SK-N-SH treated with all-trans-retinoic acid at 6 μM for 48 hours (cell line): ENCODE measurements around the gene NAPG.
"Not testable (repeated sequence)": the region's sequence is repeated elsewhere in the genome, so short reads cannot be mapped to it uniquely, and the experiment has no call there.

ENCODE experiments used
- ATAC-seq: fragments of 200-7000 bp; cut with Tn5 transposase; 3 replicates; pipeline ENCODE4 v1.9.1; 2020; ENCODE audit warnings: mild to moderate bottlenecking, moderate library complexity
- ARNTL ChIP-seq: fragments of 450-650 bp; formaldehyde crosslinking; IDR thresholded peaks from 2 replicates; pipeline ENCODE4 v1.5.0; 2020; ENCODE audit warnings: low read depth, mild to moderate bottlenecking, moderate library complexity, borderline replicate concordance
- BACH2 ChIP-seq: fragments of 250-450 bp; sonication (Bioruptor Pico); IDR thresholded peaks from 2 replicates; pipeline ENCODE4 v1.9.0; 2021; ENCODE audit warnings: mild to moderate bottlenecking, borderline replicate concordance
- CREB5 ChIP-seq: fragments of 250-450 bp; sonication (Bioruptor Pico); IDR thresholded peaks from 2 replicates; pipeline ENCODE4 v1.5.1; 2020; ENCODE audit warnings: low read depth, mild to moderate bottlenecking, moderate library complexity
- CSDC2 ChIP-seq: fragments of 250-450 bp; sonication (Bioruptor Pico); IDR thresholded peaks from 2 replicates; pipeline ENCODE4 v1.5.0; 2020; ENCODE audit warnings: mild to moderate bottlenecking, moderate library complexity
- ESRRG ChIP-seq: fragments of 250-450 bp; sonication (Bioruptor Pico); IDR thresholded peaks from 2 replicates; pipeline ENCODE4 v1.6.1; 2021; ENCODE audit warnings: mild to moderate bottlenecking
- GLIS3 ChIP-seq: fragments of 250-450 bp; sonication (Bioruptor Pico); IDR thresholded peaks from 2 replicates; pipeline ENCODE4 v1.5.0; 2020; ENCODE audit warnings: mild to moderate bottlenecking, moderate library complexity
- ISL1 ChIP-seq: fragments of 250-450 bp; sonication (Bioruptor Pico); IDR thresholded peaks from 2 replicates; pipeline ENCODE4 v2.1.2; 2022; ENCODE audit warnings: mild to moderate bottlenecking, moderate library complexity
- OSR1 ChIP-seq: fragments of 250-450 bp; sonication (Bioruptor Pico); IDR thresholded peaks from 2 replicates; pipeline ENCODE4 v1.8.0; 2022; ENCODE audit warnings: moderate library complexity, mild to moderate bottlenecking, inconsistent platforms
- PPARA ChIP-seq: fragments of 250-450 bp; sonication (Bioruptor Pico); IDR thresholded peaks from 2 replicates; pipeline ENCODE4 v1.5.0; 2020; ENCODE audit warnings: mild to moderate bottlenecking, borderline replicate concordance
- RARB ChIP-seq: fragments of 250-450 bp; sonication (Bioruptor Pico); IDR thresholded peaks from 2 replicates; pipeline ENCODE4 v1.8.0; 2021; ENCODE audit warnings: mild to moderate bottlenecking, moderate library complexity
- SNAI2 ChIP-seq: fragments of 250-450 bp; sonication (Bioruptor Pico); IDR thresholded peaks from 2 replicates; pipeline ENCODE4 v1.5.0; 2020; ENCODE audit warnings: mild to moderate bottlenecking, moderate library complexity
- TCF4 ChIP-seq: fragments of 250-450 bp; sonication (Bioruptor Pico); IDR thresholded peaks from 2 replicates; pipeline ENCODE4 v1.8.0; 2021; ENCODE audit warnings: mild to moderate bottlenecking, moderate library complexity, borderline replicate concordance
- TOX ChIP-seq: fragments of 250-450 bp; sonication (Bioruptor Pico); IDR thresholded peaks from 2 replicates; pipeline ENCODE4 v1.8.0; 2021; ENCODE audit warnings: mild to moderate bottlenecking, moderate library complexity, borderline replicate concordance
- ZC3H10 ChIP-seq: fragments of 250-450 bp; sonication (Bioruptor Pico); IDR thresholded peaks from 2 replicates; pipeline ENCODE4 v1.5.1; 2021; ENCODE audit warnings: mild to moderate bottlenecking, moderate library complexity
- ZFP30 ChIP-seq: fragments of 450-650 bp; formaldehyde crosslinking; IDR thresholded peaks from 2 replicates; pipeline ENCODE4 v1.5.0; 2022; ENCODE audit warnings: mild to moderate bottlenecking, moderate library complexity
- ZNF565 ChIP-seq: fragments of 450-650 bp; formaldehyde crosslinking; conservative IDR thresholded peaks from 2 replicates; pipeline ENCODE4 v1.5.0; 2020; ENCODE audit warnings: low read depth, mild to moderate bottlenecking, moderate library complexity
- ZNF70 ChIP-seq: fragments of 450-650 bp; formaldehyde crosslinking; IDR thresholded peaks from 2 replicates; pipeline ENCODE4 v1.5.0; 2020; ENCODE audit warnings: mild to moderate bottlenecking, moderate library complexity
- ZNF8 ChIP-seq: fragments of 450-650 bp; formaldehyde crosslinking; IDR thresholded peaks from 2 replicates; pipeline ENCODE4 v1.5.0; 2020; ENCODE audit warnings: mild to moderate bottlenecking, moderate library complexity
- TF ChIP-seq, protein P1 (sequence below): fragments of 250-450 bp; sonication (Bioruptor Pico); IDR thresholded peaks from 2 replicates; pipeline ENCODE4 v1.5.0; 2020; ENCODE audit warnings: mild to moderate bottlenecking, moderate library complexity
- TF ChIP-seq, protein P2 (sequence below): fragments of 250-450 bp; sonication (Bioruptor Pico); IDR thresholded peaks from 2 replicates; pipeline ENCODE4 v1.8.0; 2021; ENCODE audit warnings: low read depth, mild to moderate bottlenecking, moderate library complexity, borderline replicate concordance
- TF ChIP-seq, protein P3 (sequence below): fragments of 250-450 bp; sonication (Bioruptor Pico); IDR thresholded peaks from 2 replicates; pipeline ENCODE4 v1.8.0; 2020; ENCODE audit warnings: mild to moderate bottlenecking, moderate library complexity, borderline replicate concordance

NAPG gene

GRCh38 chr18:10552226-10552625 lies 26.4 kb downstream of the NAPG start:
- TF ChIP-seq TCF4 = no peak
- no peak for ATAC-seq

DNA sequence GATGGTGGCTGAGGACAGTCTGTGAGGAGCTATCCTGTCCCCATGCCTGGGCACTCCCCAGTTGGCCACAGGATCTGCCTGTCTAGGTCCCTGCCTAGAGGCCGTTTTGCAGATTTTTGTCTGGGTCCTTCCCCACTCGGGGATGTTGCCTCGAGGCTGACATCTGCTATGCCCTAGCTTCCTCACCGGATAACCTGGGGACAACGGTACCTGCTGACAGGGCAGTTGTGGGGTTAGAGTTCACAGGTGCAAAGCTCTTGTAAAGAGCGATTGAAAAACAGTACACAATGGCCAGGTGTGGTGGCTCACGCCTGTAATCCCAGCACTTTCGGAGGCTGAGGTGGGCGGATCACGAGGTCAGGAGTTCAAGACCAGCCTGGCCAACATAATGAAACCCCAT lies 30.4 kb downstream of the NAPG start:
- ATAC-seq = not testable (repeated sequence)

- ATAC-seq = no peak
- TF ChIP-seq ZNF8 = no peak
- no peak for TF ChIP-seq SNAI2
- TF ChIP-seq GLIS3 (CRISPR knock-in tag) = no peak
- no peak for TF ChIP-seq OSR1 (CRISPR knock-in tag)
- TF ChIP-seq, protein P1, sequence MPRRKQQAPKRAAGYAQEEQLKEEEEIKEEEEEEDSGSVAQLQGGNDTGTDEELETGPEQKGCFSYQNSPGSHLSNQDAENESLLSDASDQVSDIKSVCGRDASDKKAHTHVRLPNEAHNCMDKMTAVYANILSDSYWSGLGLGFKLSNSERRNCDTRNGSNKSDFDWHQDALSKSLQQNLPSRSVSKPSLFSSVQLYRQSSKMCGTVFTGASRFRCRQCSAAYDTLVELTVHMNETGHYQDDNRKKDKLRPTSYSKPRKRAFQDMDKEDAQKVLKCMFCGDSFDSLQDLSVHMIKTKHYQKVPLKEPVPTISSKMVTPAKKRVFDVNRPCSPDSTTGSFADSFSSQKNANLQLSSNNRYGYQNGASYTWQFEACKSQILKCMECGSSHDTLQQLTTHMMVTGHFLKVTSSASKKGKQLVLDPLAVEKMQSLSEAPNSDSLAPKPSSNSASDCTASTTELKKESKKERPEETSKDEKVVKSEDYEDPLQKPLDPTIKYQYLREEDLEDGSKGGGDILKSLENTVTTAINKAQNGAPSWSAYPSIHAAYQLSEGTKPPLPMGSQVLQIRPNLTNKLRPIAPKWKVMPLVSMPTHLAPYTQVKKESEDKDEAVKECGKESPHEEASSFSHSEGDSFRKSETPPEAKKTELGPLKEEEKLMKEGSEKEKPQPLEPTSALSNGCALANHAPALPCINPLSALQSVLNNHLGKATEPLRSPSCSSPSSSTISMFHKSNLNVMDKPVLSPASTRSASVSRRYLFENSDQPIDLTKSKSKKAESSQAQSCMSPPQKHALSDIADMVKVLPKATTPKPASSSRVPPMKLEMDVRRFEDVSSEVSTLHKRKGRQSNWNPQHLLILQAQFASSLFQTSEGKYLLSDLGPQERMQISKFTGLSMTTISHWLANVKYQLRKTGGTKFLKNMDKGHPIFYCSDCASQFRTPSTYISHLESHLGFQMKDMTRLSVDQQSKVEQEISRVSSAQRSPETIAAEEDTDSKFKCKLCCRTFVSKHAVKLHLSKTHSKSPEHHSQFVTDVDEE = no peak
- no peak for TF ChIP-seq CSDC2 (CRISPR knock-in tag)
- TF ChIP-seq, protein P2, sequence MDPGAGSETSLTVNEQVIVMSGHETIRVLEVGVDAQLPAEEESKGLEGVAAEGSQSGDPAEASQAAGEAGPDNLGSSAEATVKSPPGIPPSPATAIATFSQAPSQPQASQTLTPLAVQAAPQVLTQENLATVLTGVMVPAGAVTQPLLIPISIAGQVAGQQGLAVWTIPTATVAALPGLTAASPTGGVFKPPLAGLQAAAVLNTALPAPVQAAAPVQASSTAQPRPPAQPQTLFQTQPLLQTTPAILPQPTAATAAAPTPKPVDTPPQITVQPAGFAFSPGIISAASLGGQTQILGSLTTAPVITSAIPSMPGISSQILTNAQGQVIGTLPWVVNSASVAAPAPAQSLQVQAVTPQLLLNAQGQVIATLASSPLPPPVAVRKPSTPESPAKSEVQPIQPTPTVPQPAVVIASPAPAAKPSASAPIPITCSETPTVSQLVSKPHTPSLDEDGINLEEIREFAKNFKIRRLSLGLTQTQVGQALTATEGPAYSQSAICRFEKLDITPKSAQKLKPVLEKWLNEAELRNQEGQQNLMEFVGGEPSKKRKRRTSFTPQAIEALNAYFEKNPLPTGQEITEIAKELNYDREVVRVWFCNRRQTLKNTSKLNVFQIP (CRISPR knock-in tag) = no peak
- TF ChIP-seq ESRRG (CRISPR knock-in tag) = no peak
- no peak for TF ChIP-seq ARNTL (CRISPR knock-in tag)
- no peak for TF ChIP-seq ZC3H10 (CRISPR knock-in tag)
- no peak for TF ChIP-seq BACH2
- no peak for TF ChIP-seq ZFP30
- TF ChIP-seq, protein P3, sequence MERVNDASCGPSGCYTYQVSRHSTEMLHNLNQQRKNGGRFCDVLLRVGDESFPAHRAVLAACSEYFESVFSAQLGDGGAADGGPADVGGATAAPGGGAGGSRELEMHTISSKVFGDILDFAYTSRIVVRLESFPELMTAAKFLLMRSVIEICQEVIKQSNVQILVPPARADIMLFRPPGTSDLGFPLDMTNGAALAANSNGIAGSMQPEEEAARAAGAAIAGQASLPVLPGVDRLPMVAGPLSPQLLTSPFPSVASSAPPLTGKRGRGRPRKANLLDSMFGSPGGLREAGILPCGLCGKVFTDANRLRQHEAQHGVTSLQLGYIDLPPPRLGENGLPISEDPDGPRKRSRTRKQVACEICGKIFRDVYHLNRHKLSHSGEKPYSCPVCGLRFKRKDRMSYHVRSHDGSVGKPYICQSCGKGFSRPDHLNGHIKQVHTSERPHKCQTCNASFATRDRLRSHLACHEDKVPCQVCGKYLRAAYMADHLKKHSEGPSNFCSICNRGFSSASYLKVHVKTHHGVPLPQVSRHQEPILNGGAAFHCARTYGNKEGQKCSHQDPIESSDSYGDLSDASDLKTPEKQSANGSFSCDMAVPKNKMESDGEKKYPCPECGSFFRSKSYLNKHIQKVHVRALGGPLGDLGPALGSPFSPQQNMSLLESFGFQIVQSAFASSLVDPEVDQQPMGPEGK (CRISPR knock-in tag) = no peak
- TF ChIP-seq TOX (CRISPR knock-in tag) = no peak
These were observed 31.4 kb downstream of the NAPG start for GRCh38 chr18:10557085-10557677.

DNA sequence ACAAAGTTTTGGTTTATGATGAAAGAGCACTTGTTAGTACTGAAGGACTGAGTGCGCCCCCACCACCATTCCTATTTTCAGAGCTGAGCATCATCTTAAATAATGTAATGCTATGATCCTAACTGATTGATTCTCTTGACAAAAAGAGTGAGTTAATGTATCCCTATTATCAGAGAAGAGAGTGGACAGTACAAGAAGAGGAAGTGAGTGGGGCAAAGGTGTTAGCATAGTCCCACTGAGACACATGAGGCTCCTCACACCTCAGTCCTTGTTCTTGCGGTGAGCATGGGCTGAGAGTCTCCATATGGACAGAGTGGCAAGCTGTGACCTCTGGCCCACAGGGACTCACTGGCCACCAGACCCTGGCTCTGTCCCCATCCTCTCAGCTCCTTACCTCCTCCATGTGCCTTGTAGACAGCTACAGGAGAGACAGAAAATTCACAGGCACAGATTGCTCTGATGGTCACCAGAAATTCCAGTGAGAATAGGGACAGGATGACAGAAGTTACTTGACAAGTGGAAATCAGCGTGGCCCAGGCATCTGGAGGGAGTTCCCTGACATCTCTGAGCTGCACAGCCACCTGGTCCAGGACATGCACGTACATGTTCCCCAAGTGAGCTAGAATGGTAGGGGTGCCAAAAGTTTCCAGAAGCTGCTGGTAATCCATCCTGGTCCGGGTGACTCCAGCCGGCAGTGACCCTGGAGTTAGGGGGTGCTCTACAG lies 32.6 kb downstream of the NAPG start:
- no peak for ATAC-seq
- TF ChIP-seq TOX (CRISPR knock-in tag) = no peak
- TF ChIP-seq, protein P1 = no peak
- TF ChIP-seq ZNF565 (CRISPR knock-in tag) = no peak
- no peak for TF ChIP-seq RARB (CRISPR knock-in tag)
- no peak for TF ChIP-seq TCF4
- TF ChIP-seq ZC3H10 (CRISPR knock-in tag) = no peak
- no peak for TF ChIP-seq GLIS3 (CRISPR knock-in tag)
- no peak for TF ChIP-seq ARNTL (CRISPR knock-in tag)
- no peak for TF ChIP-seq SNAI2
- TF ChIP-seq ZNF70 (CRISPR knock-in tag) = no peak
- TF ChIP-seq PPARA = no peak
- no peak for TF ChIP-seq ISL1 (CRISPR knock-in tag)
- no peak for TF ChIP-seq CREB5 (CRISPR knock-in tag)
- TF ChIP-seq, protein P3 (CRISPR knock-in tag) = no peak
